Endothelial cell of umbilical vein (primary cell): ENCODE measurements around the gene MACROH2A1.

Experiments used
- CTCF ChIP-seq, 2 donors: IDR thresholded peaks; 1 replicate in 1 of 2; 2 replicates in 1 of 2; pipeline ENCODE4 v1.5.1; 2011; ENCODE audit warnings: low read length in 2 of 2, mild to moderate bottlenecking in 2 of 2, moderate library complexity in 2 of 2, control low read depth in 1 of 2, inconsistent platforms in 1 of 2, low read depth in 1 of 2; ENCODE audit not compliant: insufficient read depth in 1 of 2; ENCODE audit errors: extremely low read depth in 1 of 2
- EZH2 ChIP-seq: IDR thresholded peaks from 2 replicates; pipeline ENCODE4 v1.6.1; 2012; ENCODE audit warnings: borderline replicate concordance, low read depth, mild to moderate bottlenecking, moderate library complexity, low read length, inconsistent platforms; ENCODE audit not compliant: severe bottlenecking
- FOS ChIP-seq: IDR thresholded peaks from 2 replicates; pipeline ENCODE4 v1.6.1; 2011; ENCODE audit warnings: mild to moderate bottlenecking, low read length, moderate library complexity, borderline replicate concordance; ENCODE audit not compliant: insufficient read depth
- GATA2 ChIP-seq: IDR thresholded peaks from 2 replicates; pipeline ENCODE4 v1.7.0; 2011; ENCODE audit warnings: low read depth, mild to moderate bottlenecking, moderate library complexity, mixed read lengths, low read length; ENCODE audit not compliant: insufficient read length, insufficient read depth
- JUN ChIP-seq: IDR thresholded peaks from 2 replicates; pipeline ENCODE4 v1.6.1; 2011; ENCODE audit warnings: borderline replicate concordance, low read depth; ENCODE audit not compliant: insufficient read length, insufficient read depth
- MAX ChIP-seq: IDR thresholded peaks from 2 replicates; pipeline ENCODE4 v1.6.1; 2011; ENCODE audit not compliant: insufficient read depth, insufficient read length
- MYC ChIP-seq: IDR thresholded peaks from one replicate; pipeline ENCODE4 v1.6.1; 2011; ENCODE audit warnings: mild to moderate bottlenecking, low read depth, low read length
- POLR2A ChIP-seq: IDR thresholded peaks from 2 replicates; pipeline ENCODE4 v1.6.1; 2012; ENCODE audit warnings: low read depth, mild to moderate bottlenecking, control low read depth, low read length
- POLR2AphosphoS5 ChIP-seq: IDR thresholded peaks from 2 replicates; pipeline ENCODE4 v1.6.1; 2012; ENCODE audit warnings: low read depth, mild to moderate bottlenecking, control low read depth, low read length, moderate library complexity; ENCODE audit not compliant: insufficient read depth

- TF ChIP-seq CTCF (IDR thresholded peaks at IDR 0.05; ENCODE audit: extremely low read depth in 1 of 2, insufficient read depth in 1 of 2, low read depth in 1 of 2, low read length in 2 of 2) (no peak), POLR2AphosphoS5 (no peak), EZH2 (no peak), POLR2A (no peak), JUN (no peak), MAX (no peak), MYC (no peak), FOS (no peak), GATA2 (no peak)
Measured at GRCh38 chr5:135367554-135367953, 31.5 kb downstream of the MACROH2A1 start.
